GM19324 (cell line): ENCODE results near the gene DHRS4.

ENCODE experiments used
- ATAC-seq: cut with Tn5 transposase; IDR thresholded peaks from one replicate; pipeline ENCODE4 v1.9.1; 2021; ENCODE audit warnings: mild to moderate bottlenecking, moderate library complexity; ENCODE audit not compliant: unreplicated experiment, low FRiP score

DHRS4 gene

GRCh38 chr14:23953464-23954278, at the start of gene DHRS4:
TSS of gene DHRS4 (plus strand) at chr14:23953770. CDS start at chr14:23953789, 19 bp downstream.
- peak; percentile 95 for ATAC-seq

GRCh38 chr14:23910101-23910875, 43.3 kb upstream of the DHRS4 start:
- ATAC-seq, result no peak

GRCh38 chr14:23910876-23911210, 42.7 kb upstream of the DHRS4 start:
- no peak for ATAC-seq

GRCh38 chr14:23915559-23915958, 38.0 kb upstream of the DHRS4 start:
- ATAC-seq, result no peak

GRCh38 chr14:23916004-23916403, 37.6 kb upstream of the DHRS4 start:
- no peak for ATAC-seq

GRCh38 chr14:23916446-23916845, 37.1 kb upstream of the DHRS4 start:
- no peak for ATAC-seq

- no peak for ATAC-seq
These were observed 31.0 kb upstream of the DHRS4 start for GRCh38 chr14:23922545-23922944.

GRCh38 chr14:23925523-23926075, 28.0 kb upstream of the DHRS4 start:
- ATAC-seq, result no peak

DNA sequence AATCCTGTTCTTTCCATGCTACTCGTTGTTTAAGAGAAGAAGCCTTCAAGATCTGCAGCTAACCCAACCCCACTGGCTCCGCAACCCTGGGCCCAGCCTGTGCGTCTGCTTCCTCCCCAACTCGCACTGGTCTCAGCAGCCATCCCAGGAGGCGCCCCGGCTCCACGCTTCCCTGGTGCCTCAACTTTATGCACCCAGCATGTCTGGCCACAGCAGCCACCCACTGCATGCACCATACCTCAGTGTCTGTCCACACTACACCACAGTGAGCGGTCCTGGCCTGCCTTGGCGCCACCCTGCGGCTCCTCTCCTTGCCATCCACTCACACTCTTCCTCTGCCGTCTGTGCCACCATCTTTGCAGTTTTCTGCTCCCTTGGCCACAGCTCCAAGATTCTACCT, 27.0 kb upstream of the DHRS4 start:
- ATAC-seq, result no peak

- no peak for ATAC-seq
These were observed 24.4 kb upstream of the DHRS4 start for GRCh38 chr14:23929136-23929535.

DNA sequence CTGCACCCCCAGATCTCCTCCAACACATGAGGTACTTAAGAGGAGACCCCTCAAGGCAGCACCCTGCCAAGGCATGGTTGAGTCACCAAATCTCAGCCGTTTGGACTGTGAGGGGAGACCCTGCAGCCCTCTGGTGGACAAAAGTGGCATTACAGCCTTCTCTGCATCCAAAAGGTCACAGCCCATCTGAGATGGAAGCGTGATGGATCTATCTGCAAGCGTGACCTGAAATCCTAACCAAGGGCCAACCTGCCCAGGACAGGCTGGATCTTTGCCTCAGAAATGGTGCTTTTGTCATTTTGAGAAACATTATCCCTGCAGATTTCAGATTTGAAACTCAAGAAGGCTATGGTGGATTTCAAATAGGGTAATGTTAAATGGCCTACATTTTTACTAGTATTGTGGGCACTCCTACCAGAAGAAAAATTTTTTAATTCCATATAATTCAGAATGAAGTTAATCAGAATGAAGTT, 23.7 kb upstream of the DHRS4 start:
- no peak for ATAC-seq

GRCh38 chr14:23930742-23931141, 22.8 kb upstream of the DHRS4 start:
- no peak for ATAC-seq

DNA sequence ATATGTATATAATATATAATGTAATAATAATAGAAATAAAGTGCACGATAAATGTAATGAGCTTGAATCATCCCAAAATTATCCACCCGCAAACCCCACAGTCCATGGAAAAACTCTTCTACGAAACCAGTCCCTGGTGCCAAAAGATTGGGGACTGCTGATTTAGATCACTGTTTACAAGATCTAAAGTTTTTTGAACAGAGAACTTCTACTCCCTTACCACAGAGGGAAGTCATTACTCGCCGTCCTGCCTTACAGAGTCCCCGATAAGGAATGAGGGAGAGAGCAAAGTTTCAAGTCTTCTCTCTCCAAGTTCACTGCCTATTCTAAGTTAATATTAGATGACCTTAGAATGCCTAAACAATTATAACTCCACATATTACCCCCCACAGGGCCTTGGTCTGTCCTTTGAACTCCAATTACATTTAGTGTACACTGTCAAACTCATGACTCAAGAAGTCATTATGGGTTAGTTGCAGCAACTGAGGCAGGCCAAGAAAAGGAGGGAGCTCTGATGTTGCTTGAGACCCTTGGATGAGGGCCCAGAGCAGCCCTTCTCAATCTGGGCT, 21.8 kb upstream of the DHRS4 start:
- no peak for ATAC-seq

DNA sequence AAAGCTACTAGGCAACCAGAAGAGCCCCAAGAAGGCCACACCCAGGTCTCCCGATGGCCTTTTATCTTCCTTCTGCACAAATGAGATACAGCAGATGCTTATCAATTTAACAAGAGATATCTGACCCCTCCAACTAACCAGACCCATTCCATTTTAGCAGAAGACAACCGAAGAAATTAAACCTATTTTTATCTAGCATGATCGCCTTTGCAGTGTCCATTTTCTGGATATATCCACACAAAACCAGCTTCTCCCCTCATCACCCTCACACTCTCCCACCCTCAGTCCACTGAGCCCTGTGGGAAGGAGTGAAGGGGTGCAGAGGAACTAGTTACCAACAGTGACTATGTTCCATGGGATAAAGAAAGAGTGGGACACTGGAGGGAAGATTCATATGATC, 20.9 kb upstream of the DHRS4 start:
- no peak for ATAC-seq

- ATAC-seq, result no peak
These were observed 20.3 kb upstream of the DHRS4 start for GRCh38 chr14:23933108-23933741.

- ATAC-seq, result no peak
These were observed 19.8 kb upstream of the DHRS4 start for GRCh38 chr14:23933742-23934128.

DNA sequence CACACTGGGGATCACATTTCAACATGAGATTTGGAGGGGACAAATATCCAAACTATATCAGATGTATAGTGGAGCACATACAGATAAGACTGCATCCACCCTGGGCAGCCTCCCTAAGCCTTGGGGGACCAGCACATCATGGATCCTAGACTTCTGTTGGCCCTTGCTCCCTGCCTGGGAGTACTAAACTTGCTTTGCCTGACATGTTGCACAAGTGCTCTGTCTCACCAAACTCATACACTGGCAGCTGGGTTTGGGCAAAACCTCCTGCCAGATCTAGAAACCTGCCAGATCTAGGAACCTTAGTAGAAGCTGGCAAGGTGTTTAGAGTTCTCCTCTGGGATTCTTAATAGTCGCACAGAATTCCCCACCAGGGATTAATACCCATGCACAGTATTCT, 18.4 kb upstream of the DHRS4 start:
- ATAC-seq, result no peak

DNA sequence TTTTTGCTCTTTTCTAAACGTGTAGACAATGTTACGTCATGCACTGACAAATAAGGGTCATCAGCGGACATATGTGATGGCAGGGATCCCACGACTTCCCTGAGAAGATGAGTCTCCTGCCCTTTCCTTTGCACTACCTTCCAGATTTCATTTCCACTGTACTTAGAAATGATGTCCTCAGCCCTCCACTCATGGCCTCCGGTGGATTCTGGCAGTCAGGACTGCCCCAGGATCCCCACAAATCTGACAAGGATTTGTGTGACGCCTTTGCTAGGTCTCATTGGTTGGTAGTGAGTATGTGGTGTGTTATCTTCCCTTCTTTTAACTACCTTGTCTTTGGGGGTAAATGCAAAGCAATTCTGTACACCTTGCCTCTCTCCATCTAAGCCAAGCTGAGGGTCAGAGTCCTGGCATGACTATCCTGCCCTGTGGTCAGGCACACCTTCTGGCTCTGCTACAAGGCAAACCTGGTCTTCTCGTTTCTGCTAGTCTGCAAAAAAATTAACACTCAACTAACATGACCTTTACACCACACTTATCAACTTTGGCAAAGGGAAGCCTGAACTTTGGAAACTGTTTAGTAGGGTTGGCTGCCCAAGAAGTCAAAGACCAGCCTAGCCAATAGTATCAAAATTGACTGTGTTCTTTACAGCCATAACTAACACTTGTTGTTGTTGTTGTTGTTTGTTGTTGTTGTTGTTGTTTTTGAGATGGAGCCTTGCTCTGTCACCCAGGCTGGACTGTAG, 17.3 kb upstream of the DHRS4 start:
- no peak for ATAC-seq

DNA sequence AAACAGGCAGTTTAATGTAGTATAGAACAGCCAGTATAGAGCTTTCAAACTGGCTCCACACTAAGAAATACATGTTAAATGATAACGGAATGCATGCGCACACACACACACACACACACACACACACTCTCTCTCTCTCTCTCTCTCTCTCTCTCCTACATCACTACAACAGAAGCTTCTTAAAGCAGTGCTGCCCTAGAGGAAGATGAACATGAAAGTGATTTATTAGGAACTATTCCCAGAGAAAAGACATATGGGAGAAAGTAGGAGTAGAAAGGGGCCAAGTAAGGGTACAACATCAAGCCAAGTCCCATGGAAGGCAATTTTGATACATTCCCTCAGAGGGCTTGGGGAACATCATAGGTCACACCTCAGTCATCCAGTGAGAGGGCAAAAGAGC, 16.4 kb upstream of the DHRS4 start:
- no peak for ATAC-seq

DNA sequence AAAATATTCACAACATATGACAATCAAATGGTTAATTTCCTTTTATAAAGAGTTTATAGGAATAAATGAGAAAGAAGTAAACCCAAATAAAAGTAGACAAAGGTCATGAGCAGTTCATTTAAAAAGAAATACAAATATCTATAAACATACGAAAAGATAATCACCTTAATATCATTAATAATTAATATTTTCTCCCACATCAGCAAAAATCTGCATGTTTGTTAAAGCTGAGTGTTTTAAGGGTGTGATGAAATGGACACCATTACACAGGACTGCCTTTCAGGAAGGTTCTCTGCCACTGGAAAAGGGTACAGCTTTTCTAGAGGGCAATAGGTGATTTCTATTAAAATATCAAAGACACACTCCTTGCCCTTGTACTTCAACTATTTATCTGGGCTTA, 14.7 kb upstream of the DHRS4 start:
- no peak for ATAC-seq
